Measurements from ENCODE around the gene RANBP10. TPM values are rescaled to one million over a fixed set of nuclear protein-coding genes. Genes with fewer than 3 reads are reported as not detected.

RANBP10 gene
- total RNA-seq, 2 donors from 2014 or later = 16.9 to 20.5 TPM

GRCh38 chr16:67673712-67674580 is 132.4 kb downstream of the RANBP10 start:
- DNase-seq (peak; percentile 83), ATAC-seq (peak; percentile 67)
- intact Hi-C loops (cut with DNase I, micrococcal nuclease) = loop anchor here in 1 of 2 donors (10.0 kb wide), 1 partner anchor 131 kb away; the partner anchor contains the start of genes RANBP10 and TSNAXIP1

Other genes starting within 250 kb of the RANBP10 start
- 10 to 100 TPM; 37.0 to 42.2 TPM for gene CTCF, start 244.0 kb downstream of the RANBP10 start, total RNA-seq
- 1 to 10 TPM; 2.1 to 3.7 TPM for gene CARMIL2, start 161.4 kb downstream of the RANBP10 start, total RNA-seq
- gene ACD, start 146.3 kb downstream of the RANBP10 start, total RNA-seq = 1 to 10 TPM; 8.8 to 9.7 TPM
- gene PARD6A, start 145.6 kb downstream of the RANBP10 start, total RNA-seq = 1 to 10 TPM; 4.1 to 4.4 TPM
- 1 to 10 TPM; 7.4 to 9.0 TPM for gene ENKD1, start 139.8 kb downstream of the RANBP10 start, total RNA-seq
- gene C16orf86, start 139.7 kb downstream of the RANBP10 start, total RNA-seq = 1 to 10 TPM in 1 of 2 donors, under 1 TPM in 1; 0.92 to 1.5 TPM
- 10 to 100 TPM; 26.8 to 28.7 TPM for gene GFOD2, start 87.2 kb downstream of the RANBP10 start, total RNA-seq
- gene TSNAXIP1, start 329 bp upstream of the RANBP10 start, total RNA-seq = under 1 TPM; 0.12 to 0.75 TPM
- 10 to 100 TPM; 19.3 to 23.8 TPM for gene THAP11, start 35.8 kb upstream of the RANBP10 start, total RNA-seq
- gene NUTF2, start 40.4 kb upstream of the RANBP10 start, total RNA-seq = 10 to 100 TPM; 57.1 to 59.8 TPM
- 10 to 100 TPM; 29.3 to 43.1 TPM for gene CENPT, start 41.1 kb upstream of the RANBP10 start, total RNA-seq
- 10 to 100 TPM; 54.2 to 76.8 TPM for gene EDC4, start 66.5 kb upstream of the RANBP10 start, total RNA-seq
- gene NRN1L, start 78.3 kb upstream of the RANBP10 start, total RNA-seq = under 1 TPM in 1 of 2 donors, not detected in 1; 0.67 TPM
- 10 to 100 TPM; 31.7 to 36.6 TPM for gene PSKH1, start 86.7 kb upstream of the RANBP10 start, total RNA-seq
- 1 to 10 TPM in 1 of 2 donors, under 1 TPM in 1; 0.89 to 1.9 TPM for gene CTRL, start 125.3 kb upstream of the RANBP10 start, total RNA-seq
- 100 to 1,000 TPM; 114 to 164 TPM for gene PSMB10, start 130.3 kb upstream of the RANBP10 start, total RNA-seq
- 1 to 10 TPM; 2.3 to 5.0 TPM for gene LCAT, start 137.6 kb upstream of the RANBP10 start, total RNA-seq
- gene SLC12A4, start 162.1 kb upstream of the RANBP10 start, total RNA-seq = 10 to 100 TPM; 12.0 to 16.9 TPM
- gene DPEP3, start 173.9 kb upstream of the RANBP10 start, total RNA-seq = under 1 TPM in 1 of 2 donors, not detected in 1; 0.28 TPM
- 1 to 10 TPM in 1 of 2 donors, under 1 TPM in 1; 0.82 to 2.5 TPM for gene DPEP2, start 192.9 kb upstream of the RANBP10 start, total RNA-seq
- gene DPEP2NB, start 209.4 kb upstream of the RANBP10 start, total RNA-seq = not detected
- 1 to 10 TPM; 6.7 to 7.1 TPM for gene DDX28, start 216.7 kb upstream of the RANBP10 start, total RNA-seq
- gene DUS2, start 216.7 kb upstream of the RANBP10 start, total RNA-seq = 10 to 100 TPM; 14.1 to 17.4 TPM